ENCODE results near the gene CCNY. TPM values are rescaled to one million over a fixed set of nuclear protein-coding genes. Genes with fewer than 3 reads are reported as not detected.

CCNY gene
- total RNA-seq, 1 experiment from 2014 or later: 62.2 TPM

DNA sequence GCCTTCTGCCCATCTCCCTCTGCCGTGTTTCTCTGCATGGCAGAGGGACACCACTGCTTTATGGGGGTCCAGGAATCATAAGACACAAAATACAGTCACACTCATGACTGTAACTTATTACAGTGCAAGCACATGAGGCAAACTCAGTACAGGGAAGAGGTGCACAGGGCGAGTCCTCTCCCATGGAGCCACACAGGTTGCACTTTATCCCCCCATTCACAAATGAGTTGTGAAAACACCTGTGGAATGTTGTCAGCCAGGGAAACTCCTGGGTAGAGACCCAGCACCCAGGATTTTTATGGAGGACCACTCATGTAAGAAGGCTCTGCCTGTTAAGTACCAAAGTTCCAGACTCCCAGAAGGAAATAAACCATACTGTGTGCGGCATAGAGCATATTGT is 161.6 kb downstream of the CCNY start:
- Histone ChIP-seq H3K4me3 (replicated peaks in 1 of 2; ENCODE audit: low read depth in 1 of 2, low read length in 2 of 2) (no peak overlapping the region), H3K9ac (ENCODE audit: low read length) (no peak overlapping the region), H3K9me3 (ENCODE audit: control insufficient read depth in 1 of 2, insufficient read depth in 1 of 2, low read depth in 1 of 2, low read length in 2 of 2) (no peaks in the 10 kb centered on the region), H3K9me2 (ENCODE audit: insufficient read depth) (no peaks in the 10 kb centered on the region), H3K4me2 (ENCODE audit: low read length) (no peak overlapping the region), H3K4me1 (ENCODE audit: control insufficient read depth in 1 of 2, insufficient read depth in 2 of 2, low read length in 2 of 2) (peaks cover 0 to 2% of the 10 kb centered on the region in 2 experiments; a peak in 1 of 4 replicates), H4K20me1 (ENCODE audit: insufficient read depth) (no peaks in the 10 kb centered on the region), H3K36me3 (ENCODE audit: control insufficient read depth in 1 of 2, insufficient read depth in 2 of 2, low read length in 2 of 2) (no peaks in the 10 kb centered on the region), H2AFZ (ENCODE audit: low read depth, low read length, poor library complexity, severe bottlenecking) (no peak overlapping the region), H3K27me3 (ENCODE audit: insufficient read depth, low read length) (no peaks in the 10 kb centered on the region), H3K27ac (ENCODE audit: low read depth, low read length) (no peak overlapping the region), H3K79me2 (ENCODE audit: insufficient read depth, low read length) (peaks cover 31% of the 10 kb centered on the region)
- intact Hi-C loops (cut with micrococcal nuclease): no loop called here
- DNase-seq (ENCODE audit: low read depth, low spot score) (no peak), ATAC-seq (no peak)
- no TSS peak for BruUV-seq (replicated peaks)
- no peak for TF ChIP-seq ELF1 (IDR thresholded peaks at IDR 0.05; ENCODE audit: borderline replicate concordance, low read depth)
- TF ChIP-seq, protein P1, sequence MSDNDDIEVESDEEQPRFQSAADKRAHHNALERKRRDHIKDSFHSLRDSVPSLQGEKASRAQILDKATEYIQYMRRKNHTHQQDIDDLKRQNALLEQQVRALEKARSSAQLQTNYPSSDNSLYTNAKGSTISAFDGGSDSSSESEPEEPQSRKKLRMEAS (IDR thresholded peaks at IDR 0.05): no peak
- no peak for TF ChIP-seq POLR2A (IDR thresholded peaks at IDR 0.05; ENCODE audit: borderline replicate concordance, extremely low read depth, insufficient read depth, insufficient read length)
- TF ChIP-seq, protein P2, sequence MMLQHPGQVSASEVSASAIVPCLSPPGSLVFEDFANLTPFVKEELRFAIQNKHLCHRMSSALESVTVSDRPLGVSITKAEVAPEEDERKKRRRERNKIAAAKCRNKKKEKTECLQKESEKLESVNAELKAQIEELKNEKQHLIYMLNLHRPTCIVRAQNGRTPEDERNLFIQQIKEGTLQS (IDR thresholded peaks at IDR 0.05): no peak
- no peak for TF ChIP-seq ZFX (IDR thresholded peaks at IDR 0.05)
- no peak for TF ChIP-seq RAD21 (IDR thresholded peaks at IDR 0.05; ENCODE audit: low read depth)
- no peak for TF ChIP-seq POLR2AphosphoS5 (IDR thresholded peaks at IDR 0.05; ENCODE audit: low read depth, low read length)
- TF ChIP-seq, protein P3, sequence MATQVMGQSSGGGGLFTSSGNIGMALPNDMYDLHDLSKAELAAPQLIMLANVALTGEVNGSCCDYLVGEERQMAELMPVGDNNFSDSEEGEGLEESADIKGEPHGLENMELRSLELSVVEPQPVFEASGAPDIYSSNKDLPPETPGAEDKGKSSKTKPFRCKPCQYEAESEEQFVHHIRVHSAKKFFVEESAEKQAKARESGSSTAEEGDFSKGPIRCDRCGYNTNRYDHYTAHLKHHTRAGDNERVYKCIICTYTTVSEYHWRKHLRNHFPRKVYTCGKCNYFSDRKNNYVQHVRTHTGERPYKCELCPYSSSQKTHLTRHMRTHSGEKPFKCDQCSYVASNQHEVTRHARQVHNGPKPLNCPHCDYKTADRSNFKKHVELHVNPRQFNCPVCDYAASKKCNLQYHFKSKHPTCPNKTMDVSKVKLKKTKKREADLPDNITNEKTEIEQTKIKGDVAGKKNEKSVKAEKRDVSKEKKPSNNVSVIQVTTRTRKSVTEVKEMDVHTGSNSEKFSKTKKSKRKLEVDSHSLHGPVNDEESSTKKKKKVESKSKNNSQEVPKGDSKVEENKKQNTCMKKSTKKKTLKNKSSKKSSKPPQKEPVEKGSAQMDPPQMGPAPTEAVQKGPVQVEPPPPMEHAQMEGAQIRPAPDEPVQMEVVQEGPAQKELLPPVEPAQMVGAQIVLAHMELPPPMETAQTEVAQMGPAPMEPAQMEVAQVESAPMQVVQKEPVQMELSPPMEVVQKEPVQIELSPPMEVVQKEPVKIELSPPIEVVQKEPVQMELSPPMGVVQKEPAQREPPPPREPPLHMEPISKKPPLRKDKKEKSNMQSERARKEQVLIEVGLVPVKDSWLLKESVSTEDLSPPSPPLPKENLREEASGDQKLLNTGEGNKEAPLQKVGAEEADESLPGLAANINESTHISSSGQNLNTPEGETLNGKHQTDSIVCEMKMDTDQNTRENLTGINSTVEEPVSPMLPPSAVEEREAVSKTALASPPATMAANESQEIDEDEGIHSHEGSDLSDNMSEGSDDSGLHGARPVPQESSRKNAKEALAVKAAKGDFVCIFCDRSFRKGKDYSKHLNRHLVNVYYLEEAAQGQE (IDR thresholded peaks at IDR 0.05; ENCODE audit: low read depth): no peak
- TF ChIP-seq, protein P4, sequence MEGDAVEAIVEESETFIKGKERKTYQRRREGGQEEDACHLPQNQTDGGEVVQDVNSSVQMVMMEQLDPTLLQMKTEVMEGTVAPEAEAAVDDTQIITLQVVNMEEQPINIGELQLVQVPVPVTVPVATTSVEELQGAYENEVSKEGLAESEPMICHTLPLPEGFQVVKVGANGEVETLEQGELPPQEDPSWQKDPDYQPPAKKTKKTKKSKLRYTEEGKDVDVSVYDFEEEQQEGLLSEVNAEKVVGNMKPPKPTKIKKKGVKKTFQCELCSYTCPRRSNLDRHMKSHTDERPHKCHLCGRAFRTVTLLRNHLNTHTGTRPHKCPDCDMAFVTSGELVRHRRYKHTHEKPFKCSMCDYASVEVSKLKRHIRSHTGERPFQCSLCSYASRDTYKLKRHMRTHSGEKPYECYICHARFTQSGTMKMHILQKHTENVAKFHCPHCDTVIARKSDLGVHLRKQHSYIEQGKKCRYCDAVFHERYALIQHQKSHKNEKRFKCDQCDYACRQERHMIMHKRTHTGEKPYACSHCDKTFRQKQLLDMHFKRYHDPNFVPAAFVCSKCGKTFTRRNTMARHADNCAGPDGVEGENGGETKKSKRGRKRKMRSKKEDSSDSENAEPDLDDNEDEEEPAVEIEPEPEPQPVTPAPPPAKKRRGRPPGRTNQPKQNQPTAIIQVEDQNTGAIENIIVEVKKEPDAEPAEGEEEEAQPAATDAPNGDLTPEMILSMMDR (IDR thresholded peaks at IDR 0.05 in 2 of 3, conservative IDR thresholded peaks at IDR 0.05 in 1 of 3; ENCODE audit: borderline replicate concordance in 1 of 3, insufficient read depth in 1 of 3, low read depth in 2 of 3, low read length in 2 of 3): no peak
- no peak for TF ChIP-seq SP1 (IDR thresholded peaks at IDR 0.05; ENCODE audit: low read depth)
- no peak for TF ChIP-seq SRF (IDR thresholded peaks at IDR 0.05; ENCODE audit: low read depth)
- ChIA-PET CTCF (no interaction called here), POLR2A (no interaction called here), RAD21 (ENCODE audit: low non-redundant PET in 1 of 2, low total read pairs in 2 of 2, uncharacterized antibody in 2 of 2, unreplicated experiment in 2 of 2) (no interaction called here)

Measured in HCT116 (cell line).